Activated CD4-positive, alpha-beta memory T cell treated with anti-CD3 and anti-CD28 coated beads for 36 hours (primary cell): ENCODE results near the gene KIF18B. TPM values are rescaled to one million over a fixed set of nuclear protein-coding genes. Genes with fewer than 3 reads are reported as not detected.

Experiments
- CTCF ChIA-PET: fragments of 350-600 bp; sonication (Branson Sonifier 250); formaldehyde crosslinking; loops from one replicate; lab custom pipeline; 2021; ENCODE audit warnings: antibody characterized with exemption, inconsistent platforms; lab: Charles Lee
- POLR2A ChIA-PET: fragments of 350-600 bp; sonication (Branson Sonifier 250); formaldehyde crosslinking; loops from one replicate; lab custom pipeline; 2021; ENCODE audit warnings: antibody characterized with exemption; lab: Charles Lee
- DNase-seq: peaks from one replicate; pipeline ENCODE4 v3.0.0-alpha.2; 2020
- H3K27ac Mint-ChIP-seq: one replicate; pipeline ENCODE4 v1.8.0; 2021; ENCODE audit warnings: mixed read lengths
- H3K27me3 Mint-ChIP-seq: one replicate; pipeline ENCODE4 v1.8.0; 2021; ENCODE audit warnings: mixed read lengths
- H3K36me3 Mint-ChIP-seq: one replicate; pipeline ENCODE4 v1.8.0; 2021; ENCODE audit warnings: mixed read lengths
- H3K4me1 Mint-ChIP-seq: one replicate; pipeline ENCODE4 v1.8.0; 2021; ENCODE audit warnings: low read depth, mixed read lengths
- H3K4me3 Mint-ChIP-seq: one replicate; pipeline ENCODE4 v1.8.0; 2021; ENCODE audit warnings: mild to moderate bottlenecking, mixed read lengths
- H3K9me3 Mint-ChIP-seq: one replicate; pipeline ENCODE4 v1.8.0; 2021; ENCODE audit warnings: mixed read lengths
- intact Hi-C: fragments of 100-400 bp; cut with micrococcal nuclease; formaldehyde crosslinking; loops from one replicate; pipeline ENCODE4 v1.15.1; 2023
- total RNA-seq, 2 experiments: library from RNA; stranded (reverse); gene quantifications; one replicate each; pipeline ENCODE4 v1.2.3, GENCODE V29; 2021

The KIF18B gene
- total RNA-seq, 2 experiments from 2014 or later: 36.2 to 42.9 TPM

GRCh38 chr17:44894642-44895041 lies 52.9 kb downstream of the KIF18B start:
- no peak overlapping the region for H3K27ac Mint-ChIP-seq
- H3K4me1 Mint-ChIP-seq: peaks cover 26% of the 10 kb centered on the region
- no peaks in the 10 kb centered on the region for H3K9me3 Mint-ChIP-seq
- intact Hi-C loops: loop anchor here (5.0 kb wide), 1 partner anchor 128 kb away; no protein-coding TSS in a partner anchor
- ChIA-PET CTCF (interaction anchor here (0.9 to 1.0 kb wide), 2 partner anchors 16 to 241 kb away, joined by 3 to 4 read pairs; partner anchors contain the start of gene ACBD4), POLR2A (no interaction called here)
- H3K27me3 Mint-ChIP-seq: no peaks in the 10 kb centered on the region
- DNase-seq: no peak
- H3K4me3 Mint-ChIP-seq: no peak overlapping the region
- H3K36me3 Mint-ChIP-seq: peaks cover 16% of the 10 kb centered on the region

- ChIA-PET POLR2A (no interaction called here), CTCF (interaction anchor here (0.7 to 1.7 kb wide), 3 partner anchors 14 to 50 kb away, joined by 3 to 6 read pairs (median 5); no protein-coding TSS in a partner anchor)
- no peak overlapping the region for H3K4me3 Mint-ChIP-seq
- H3K27ac Mint-ChIP-seq: no peak overlapping the region
- no peaks in the 10 kb centered on the region for H3K9me3 Mint-ChIP-seq
- no peaks in the 10 kb centered on the region for H3K27me3 Mint-ChIP-seq
- H3K36me3 Mint-ChIP-seq: peaks cover 16% of the 10 kb centered on the region
- intact Hi-C loops: no loop called here
- peaks cover 19% of the 10 kb centered on the region for H3K4me1 Mint-ChIP-seq
- DNase-seq: no peak
These were observed 55.3 kb downstream of the KIF18B start for GRCh38 chr17:44892250-44892649.

- Mint-ChIP-seq H3K4me1 (peaks cover 14% of the 10 kb centered on the region), H3K4me3 (no peak overlapping the region), H3K27ac (no peak overlapping the region), H3K27me3 (no peaks in the 10 kb centered on the region), H3K36me3 (peaks cover 17% of the 10 kb centered on the region), H3K9me3 (no peaks in the 10 kb centered on the region)
- POLR2A ChIA-PET: no interaction called here
- CTCF ChIA-PET: no interaction called here
- DNase-seq: no peak
- intact Hi-C loops: no loop called here
These were observed 58.6 kb downstream of the KIF18B start for GRCh38 chr17:44889003-44889402.

GRCh38 chr17:44887971-44888954 lies 59.3 kb downstream of the KIF18B start:
- H3K27ac Mint-ChIP-seq: no peak overlapping the region

GRCh38 chr17:44887016-44887415 lies 60.6 kb downstream of the KIF18B start:
- Mint-ChIP-seq H3K9me3 (no peaks in the 10 kb centered on the region), H3K4me3 (no peak overlapping the region), H3K27ac (no peak overlapping the region), H3K27me3 (no peaks in the 10 kb centered on the region), H3K36me3 (peaks cover 26% of the 10 kb centered on the region), H3K4me1 (peaks cover 10% of the 10 kb centered on the region)
- intact Hi-C loops: no loop called here
- CTCF ChIA-PET: no interaction called here
- POLR2A ChIA-PET: no interaction called here
- no peak for DNase-seq

More at GRCh38 chr17:44887971-44888954, 59.3 kb downstream of the KIF18B start:
- POLR2A ChIA-PET: no interaction called here
- no peak for DNase-seq
- H3K9me3 Mint-ChIP-seq: no peaks in the 10 kb centered on the region
- H3K36me3 Mint-ChIP-seq: peaks cover 19% of the 10 kb centered on the region
- H3K27me3 Mint-ChIP-seq: no peaks in the 10 kb centered on the region
- peaks cover 11% of the 10 kb centered on the region for H3K4me1 Mint-ChIP-seq
- CTCF ChIA-PET: no interaction called here
- intact Hi-C loops: no loop called here
- no peak overlapping the region for H3K4me3 Mint-ChIP-seq

GRCh38 chr17:44884941-44885340 lies 62.6 kb downstream of the KIF18B start:
- no peak overlapping the region for H3K4me3 Mint-ChIP-seq

GRCh38 chr17:44881145-44881544 lies 66.4 kb downstream of the KIF18B start:
- ChIA-PET POLR2A (no interaction called here), CTCF (interaction anchor here (0.7 to 1.9 kb wide), 5 partner anchors 12 to 332 kb away, joined by 3 to 5 read pairs (median 3); no protein-coding TSS in a partner anchor)
- no peaks in the 10 kb centered on the region for H3K9me3 Mint-ChIP-seq
- H3K4me3 Mint-ChIP-seq: no peak overlapping the region
- H3K27ac Mint-ChIP-seq: no peak overlapping the region
- no peaks in the 10 kb centered on the region for H3K27me3 Mint-ChIP-seq
- no peaks in the 10 kb centered on the region for H3K4me1 Mint-ChIP-seq
- intact Hi-C loops: no loop called here
- no peak for DNase-seq
- peaks cover 45% of the 10 kb centered on the region for H3K36me3 Mint-ChIP-seq

More at GRCh38 chr17:44884941-44885340, 62.6 kb downstream of the KIF18B start:
- intact Hi-C loops: no loop called here
- H3K4me1 Mint-ChIP-seq: peaks cover 4% of the 10 kb centered on the region
- H3K36me3 Mint-ChIP-seq: peaks cover 33% of the 10 kb centered on the region
- H3K27me3 Mint-ChIP-seq: no peaks in the 10 kb centered on the region
- ChIA-PET CTCF (no interaction called here), POLR2A (no interaction called here)
- no peak for DNase-seq
- no peaks in the 10 kb centered on the region for H3K9me3 Mint-ChIP-seq
- H3K27ac Mint-ChIP-seq: no peak overlapping the region

GRCh38 chr17:44880062-44880461 lies 67.5 kb downstream of the KIF18B start:
- CTCF ChIA-PET: interaction anchor here (2.3 to 3.9 kb wide), 4 partner anchors 13 to 141 kb away, joined by 16 to 40 read pairs (median 28); no protein-coding TSS in a partner anchor
- POLR2A ChIA-PET: no interaction called here

GRCh38 chr17:44879376-44879775 lies 68.2 kb downstream of the KIF18B start:
- H3K4me1 Mint-ChIP-seq: no peaks in the 10 kb centered on the region
- H3K36me3 Mint-ChIP-seq: peaks cover 43% of the 10 kb centered on the region
- POLR2A ChIA-PET: no interaction called here
- CTCF ChIA-PET: interaction anchor here (1.0 to 3.9 kb wide), 12 partner anchors 12 to 220 kb away, joined by 3 to 40 read pairs (median 6); partner anchors contain the start of gene EFTUD2
- no peak overlapping the region for H3K4me3 Mint-ChIP-seq
- intact Hi-C loops: no loop called here
- H3K27me3 Mint-ChIP-seq: no peaks in the 10 kb centered on the region
- H3K9me3 Mint-ChIP-seq: no peaks in the 10 kb centered on the region
- H3K27ac Mint-ChIP-seq: no peak overlapping the region
- DNase-seq: no peak

More at GRCh38 chr17:44880062-44880461, 67.5 kb downstream of the KIF18B start:
- DNase-seq: no peak
- Mint-ChIP-seq H3K36me3 (peaks cover 47% of the 10 kb centered on the region), H3K27ac (no peak overlapping the region), H3K4me1 (no peaks in the 10 kb centered on the region), H3K4me3 (no peak overlapping the region), H3K27me3 (no peaks in the 10 kb centered on the region), H3K9me3 (no peaks in the 10 kb centered on the region)
- intact Hi-C loops: no loop called here

- peak; percentile 24 for DNase-seq
- Mint-ChIP-seq H3K4me3 (no peak overlapping the region), H3K4me1 (no peaks in the 10 kb centered on the region), H3K27ac (no peak overlapping the region), H3K36me3 (peaks cover 42% of the 10 kb centered on the region), H3K27me3 (no peaks in the 10 kb centered on the region), H3K9me3 (no peaks in the 10 kb centered on the region)
- intact Hi-C loops: no loop called here
- CTCF ChIA-PET: interaction anchor here (0.7 to 3.9 kb wide), 17 partner anchors 12 to 345 kb away, joined by 3 to 40 read pairs (median 4); partner anchors contain the start of gene EFTUD2
- POLR2A ChIA-PET: no interaction called here
These were observed 68.8 kb downstream of the KIF18B start for GRCh38 chr17:44878627-44879221.

- no peak overlapping the region for H3K4me3 Mint-ChIP-seq
- no peak overlapping the region for H3K27ac Mint-ChIP-seq
- no peak for DNase-seq
- CTCF ChIA-PET: interaction anchor here (0.6 to 3.9 kb wide), 3 partner anchors 10 to 99 kb away, joined by 4 to 40 read pairs (median 40); no protein-coding TSS in a partner anchor
- H3K9me3 Mint-ChIP-seq: no peaks in the 10 kb centered on the region
- intact Hi-C loops: no loop called here
- no peaks in the 10 kb centered on the region for H3K4me1 Mint-ChIP-seq
- POLR2A ChIA-PET: no interaction called here
- peaks cover 36% of the 10 kb centered on the region for H3K36me3 Mint-ChIP-seq
- H3K27me3 Mint-ChIP-seq: no peaks in the 10 kb centered on the region
These were observed 70.5 kb downstream of the KIF18B start for GRCh38 chr17:44877121-44877520.

GRCh38 chr17:44875761-44876160 lies 71.8 kb downstream of the KIF18B start:
- no peaks in the 10 kb centered on the region for H3K4me1 Mint-ChIP-seq
- intact Hi-C loops: no loop called here
- ChIA-PET CTCF (no interaction called here), POLR2A (interaction anchor here (0.6 kb wide), 1 partner anchor 376 kb away, joined by 3 read pairs; no protein-coding TSS in a partner anchor)
- no peak overlapping the region for H3K4me3 Mint-ChIP-seq
- H3K27ac Mint-ChIP-seq: no peak overlapping the region
- H3K36me3 Mint-ChIP-seq: peaks cover 40% of the 10 kb centered on the region
- H3K27me3 Mint-ChIP-seq: no peaks in the 10 kb centered on the region
- H3K9me3 Mint-ChIP-seq: no peaks in the 10 kb centered on the region
- no peak for DNase-seq
